Stimulated activated naive CD4-positive, alpha-beta T cell (primary cell): ENCODE data around the gene PTPRU.

Experiments used
- DNase-seq, 6 experiments: peaks; one replicate each; lab custom pipeline; 2025; lab: John Stamatoyannopoulos, UW

The PTPRU gene

DNA sequence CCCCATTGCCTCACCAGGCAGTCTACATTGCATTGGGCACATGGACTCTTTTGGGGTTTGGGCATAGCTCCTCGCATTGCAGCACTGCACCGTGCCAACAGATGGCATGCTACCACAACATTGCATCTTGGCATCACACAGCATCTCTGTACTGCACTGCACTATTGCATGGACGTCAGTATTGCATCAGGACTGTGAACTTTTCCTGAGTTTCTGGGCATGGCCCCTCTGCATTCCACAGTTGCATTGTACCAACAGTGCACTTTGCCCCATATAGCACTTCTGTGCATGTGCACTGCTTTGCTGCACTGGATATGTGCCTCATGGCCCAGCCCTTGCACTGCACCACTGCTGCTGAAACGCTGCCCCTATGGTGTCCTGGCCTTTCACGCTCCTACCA lies 9.6 kb downstream of the PTPRU start:
- no peak for DNase-seq

- no peak for DNase-seq
Observed at GRCh38 chr1:29247044-29247443, 10.7 kb downstream of the PTPRU start.

DNA sequence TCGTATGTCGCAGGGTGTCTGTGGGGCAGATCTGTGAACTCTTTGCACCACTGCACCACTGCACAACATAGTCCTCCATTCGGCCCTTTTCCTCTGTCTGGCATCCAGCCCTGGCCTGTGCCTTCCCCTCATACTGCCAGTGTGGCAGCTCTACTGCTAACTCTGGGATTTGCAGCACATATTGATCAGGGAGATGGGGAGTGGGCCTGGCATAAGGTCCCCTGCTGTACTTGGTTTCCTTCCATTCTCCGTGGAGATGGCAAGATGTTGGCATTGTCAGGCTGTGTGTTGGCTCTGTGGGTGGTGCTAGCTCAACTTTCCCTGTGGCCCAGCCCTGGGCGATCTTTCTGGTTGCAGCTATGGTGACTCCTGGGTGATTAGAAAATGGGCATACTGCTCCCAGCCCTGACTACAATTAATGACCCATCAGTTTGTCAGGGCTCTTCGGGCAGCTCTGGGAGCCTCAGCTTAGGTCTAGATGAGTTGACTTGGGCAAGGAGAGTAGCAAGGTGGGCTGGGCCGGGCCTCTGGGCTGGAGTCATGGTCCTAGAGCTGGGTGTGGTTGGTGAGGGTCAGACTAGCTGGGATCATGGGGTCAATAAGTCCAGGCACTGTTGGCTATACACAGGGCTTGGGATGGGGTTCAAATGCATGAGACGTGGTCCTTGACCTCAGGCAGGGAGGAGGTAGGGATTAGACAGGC lies 11.4 kb downstream of the PTPRU start:
- no peak for DNase-seq

DNA sequence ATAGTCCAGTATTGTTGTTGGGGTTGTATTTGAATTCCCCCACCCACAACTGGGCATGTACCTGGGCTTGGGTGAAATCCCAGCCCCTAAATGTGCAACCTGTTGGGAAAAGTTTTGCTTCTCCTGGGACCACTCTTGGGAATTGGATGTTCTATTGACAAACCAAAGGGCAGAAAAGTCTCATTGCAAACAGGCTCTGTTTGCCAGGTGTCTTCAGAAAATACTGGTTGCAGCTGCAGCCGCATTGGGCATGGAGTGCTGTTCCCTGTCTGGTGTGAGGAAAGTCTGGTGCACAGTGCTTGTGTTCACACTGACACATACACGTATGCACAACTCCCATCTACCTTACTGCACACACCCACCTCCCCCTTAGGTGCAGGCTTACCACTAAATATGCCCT lies 12.1 kb downstream of the PTPRU start:
- no peak for DNase-seq

GRCh38 chr1:29249170-29249691 lies 12.9 kb downstream of the PTPRU start:
- DNase-seq: no peak

DNA sequence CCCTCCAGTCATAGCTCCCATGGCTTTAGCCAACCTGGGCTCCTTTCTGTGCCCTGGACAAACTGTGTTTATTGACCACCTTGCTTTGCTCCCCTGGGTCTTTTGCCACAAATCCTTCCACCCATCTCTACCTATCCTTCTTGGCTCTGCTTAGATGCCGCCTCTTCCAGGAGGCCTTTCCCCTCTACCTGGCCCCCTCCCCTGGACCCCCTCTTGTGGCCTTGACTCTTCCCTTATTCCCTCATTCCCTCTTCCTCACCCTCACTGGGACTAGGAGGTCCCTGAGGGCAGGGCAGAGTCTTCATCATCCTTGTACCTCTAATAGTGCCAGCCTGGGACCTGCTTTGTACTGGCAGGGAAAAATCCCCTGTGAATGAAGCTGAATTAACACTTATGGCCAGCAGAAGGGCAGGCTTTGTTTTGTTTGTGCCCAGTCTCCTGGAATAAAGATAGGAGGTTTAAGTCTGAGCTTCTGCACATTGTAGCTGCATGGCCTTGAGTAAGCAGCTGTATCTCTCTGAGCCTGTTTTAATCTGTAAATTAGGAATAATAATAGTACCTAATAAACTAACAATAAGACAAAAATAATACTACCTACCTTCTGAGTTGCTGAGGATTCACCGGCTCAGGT lies 13.7 kb downstream of the PTPRU start:
- DNase-seq: no peak

GRCh38 chr1:29251164-29252124 lies 15.1 kb downstream of the PTPRU start:
- DNase-seq: no peak

DNA sequence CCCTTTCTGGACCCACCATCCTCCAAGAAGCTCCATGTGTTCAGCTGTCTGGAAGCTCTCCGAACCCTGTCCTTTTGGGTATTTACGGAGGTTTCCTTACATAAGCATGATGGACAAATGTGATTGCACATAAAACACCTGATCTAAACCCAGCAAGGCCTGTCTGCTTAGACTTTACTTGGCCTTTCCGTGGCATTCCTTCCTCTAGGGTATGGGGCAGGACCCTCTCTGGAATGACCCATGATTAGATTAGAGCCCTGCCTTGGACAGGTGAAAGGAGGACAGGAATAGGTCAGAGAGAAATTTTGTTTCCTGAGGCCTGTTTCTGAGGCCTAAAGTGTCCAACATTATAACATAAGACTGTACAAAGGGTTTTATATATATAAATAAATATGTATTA lies 16.9 kb downstream of the PTPRU start:
- DNase-seq: no peak

- no peak for DNase-seq
Observed at GRCh38 chr1:29254346-29254745, 18.0 kb downstream of the PTPRU start.

GRCh38 chr1:29255134-29255666 lies 18.9 kb downstream of the PTPRU start:
- no peak for DNase-seq

GRCh38 chr1:29256394-29256793 lies 20.1 kb downstream of the PTPRU start:
- DNase-seq: no peak

GRCh38 chr1:29256979-29257804 lies 20.9 kb downstream of the PTPRU start:
- DNase-seq: no peak

GRCh38 chr1:29258189-29258975 lies 22.1 kb downstream of the PTPRU start:
- no peak for DNase-seq

DNA sequence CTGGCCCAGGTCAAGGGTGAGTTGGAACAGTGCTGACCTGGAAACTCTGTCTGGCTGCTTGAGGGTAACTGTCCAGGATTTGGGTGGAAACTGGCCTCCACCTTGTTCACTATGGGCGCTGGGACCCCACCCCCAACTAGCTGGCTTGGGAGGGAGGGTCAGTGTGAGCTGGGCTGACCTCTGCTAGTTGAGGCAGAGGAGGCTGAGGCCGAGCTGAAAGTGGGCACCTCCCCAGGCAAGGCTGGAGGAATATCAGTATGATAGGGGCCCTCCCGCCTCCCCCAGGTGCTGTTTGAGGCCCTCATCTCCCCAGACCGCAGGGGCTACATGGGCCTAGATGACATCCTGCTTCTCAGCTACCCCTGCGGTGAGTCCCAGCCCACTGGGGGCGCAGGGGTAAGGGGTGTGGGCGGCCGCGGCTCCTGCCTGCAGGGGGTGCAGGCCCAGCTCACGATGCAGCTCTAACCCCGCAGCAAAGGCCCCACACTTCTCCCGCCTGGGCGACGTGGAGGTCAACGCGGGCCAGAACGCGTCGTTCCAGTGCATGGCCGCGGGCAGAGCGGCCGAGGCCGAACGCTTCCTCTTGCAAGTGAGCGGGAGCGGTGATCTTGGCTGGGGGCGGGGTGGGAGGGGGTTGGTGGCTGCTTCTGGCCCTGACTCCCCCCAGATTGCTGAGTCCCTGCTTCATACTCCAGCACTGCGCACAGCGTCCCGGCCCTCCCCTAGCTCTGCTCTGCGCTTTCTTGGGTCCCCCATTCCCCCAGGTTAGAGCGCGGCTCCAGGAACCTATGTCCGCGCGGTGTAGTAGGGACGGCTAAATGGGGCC lies 22.9 kb downstream of the PTPRU start:
- DNase-seq: peak in 1 of 6 experiments; percentile 26

- peak in 3 of 6 experiments; percentile 12 to 31 (median 26) for DNase-seq
Observed at GRCh38 chr1:29259802-29260441, 23.6 kb downstream of the PTPRU start.

- DNase-seq: no peak
Observed at GRCh38 chr1:29260531-29260930, 24.2 kb downstream of the PTPRU start.

GRCh38 chr1:29264773-29265389 lies 28.6 kb downstream of the PTPRU start:
- no peak for DNase-seq

GRCh38 chr1:29266912-29267311 lies 30.6 kb downstream of the PTPRU start:
- no peak for DNase-seq
